Fibroblast of mammary gland (primary cell): ENCODE results near the gene PACRG.

Experiments used
- DNase-seq: peaks from one replicate; pipeline ENCODE4 v3.0.0-alpha.2; 2010; ENCODE audit warnings: low read depth
- H3K4me3 ChIP-seq: 2 replicates; pipeline ENCODE4 v1.5.1; 2011; ENCODE audit warnings: low read depth, mild to moderate bottlenecking, low read length, moderate library complexity; ENCODE audit not compliant: control insufficient read depth
- TF ChIP-seq, protein P1 (sequence below): conservative IDR thresholded peaks from 2 replicates; pipeline ENCODE4 v1.5.1; 2011; ENCODE audit warnings: low read depth, low read length, inconsistent platforms; ENCODE audit not compliant: control insufficient read depth, insufficient read depth

Gene PACRG

DNA sequence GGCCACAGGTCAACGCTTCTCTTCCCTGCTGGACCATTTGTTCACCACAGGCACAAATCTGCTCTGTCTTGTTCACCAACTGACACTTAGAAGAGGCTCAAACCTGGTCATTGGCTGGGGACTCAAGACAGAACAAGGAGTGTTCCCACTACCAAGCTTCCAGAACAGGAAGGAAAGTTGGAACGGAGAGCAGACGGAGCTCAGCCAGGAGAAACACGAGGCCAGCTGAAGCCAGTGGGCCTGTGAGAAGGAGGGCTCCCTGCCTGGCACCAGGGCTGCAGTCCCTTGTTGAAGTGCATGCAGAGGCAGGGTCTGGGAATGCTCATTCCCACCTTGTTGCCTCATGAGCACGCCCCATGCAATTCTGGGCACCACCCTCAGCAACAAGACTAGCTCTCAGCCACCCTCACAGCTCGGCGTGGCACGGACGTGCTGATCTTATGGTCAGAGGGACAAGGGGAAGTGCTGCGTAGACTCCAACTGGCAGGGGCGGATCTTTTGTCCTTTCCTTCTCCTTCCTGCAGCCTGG, 450.2 kb downstream of the PACRG start:
- DNase-seq, result no peak
- TF ChIP-seq, protein P1, sequence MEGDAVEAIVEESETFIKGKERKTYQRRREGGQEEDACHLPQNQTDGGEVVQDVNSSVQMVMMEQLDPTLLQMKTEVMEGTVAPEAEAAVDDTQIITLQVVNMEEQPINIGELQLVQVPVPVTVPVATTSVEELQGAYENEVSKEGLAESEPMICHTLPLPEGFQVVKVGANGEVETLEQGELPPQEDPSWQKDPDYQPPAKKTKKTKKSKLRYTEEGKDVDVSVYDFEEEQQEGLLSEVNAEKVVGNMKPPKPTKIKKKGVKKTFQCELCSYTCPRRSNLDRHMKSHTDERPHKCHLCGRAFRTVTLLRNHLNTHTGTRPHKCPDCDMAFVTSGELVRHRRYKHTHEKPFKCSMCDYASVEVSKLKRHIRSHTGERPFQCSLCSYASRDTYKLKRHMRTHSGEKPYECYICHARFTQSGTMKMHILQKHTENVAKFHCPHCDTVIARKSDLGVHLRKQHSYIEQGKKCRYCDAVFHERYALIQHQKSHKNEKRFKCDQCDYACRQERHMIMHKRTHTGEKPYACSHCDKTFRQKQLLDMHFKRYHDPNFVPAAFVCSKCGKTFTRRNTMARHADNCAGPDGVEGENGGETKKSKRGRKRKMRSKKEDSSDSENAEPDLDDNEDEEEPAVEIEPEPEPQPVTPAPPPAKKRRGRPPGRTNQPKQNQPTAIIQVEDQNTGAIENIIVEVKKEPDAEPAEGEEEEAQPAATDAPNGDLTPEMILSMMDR, result no peak
- no peak overlapping the region for H3K4me3 ChIP-seq

DNA sequence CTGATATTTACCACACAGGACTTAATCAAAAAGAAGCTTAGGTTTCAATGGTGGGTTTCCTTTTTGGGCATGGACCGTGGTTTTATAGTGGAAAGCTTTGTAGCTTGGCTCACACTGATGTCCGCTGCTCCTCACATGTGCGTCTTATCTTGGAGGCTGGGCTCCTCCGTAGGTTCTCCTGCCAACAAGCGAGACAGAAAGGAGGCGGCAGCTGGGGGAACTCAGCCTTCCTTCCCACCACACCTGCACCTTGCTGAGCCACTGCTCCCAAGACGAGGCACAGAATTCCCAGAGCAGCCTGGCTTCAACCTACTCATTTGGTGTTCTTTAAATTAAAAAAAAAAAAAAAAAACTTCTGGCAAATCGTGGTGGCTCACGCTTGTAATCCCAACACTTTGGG, 451.3 kb downstream of the PACRG start:
- DNase-seq, result no peak
- H3K4me3 ChIP-seq, result no peak overlapping the region
- TF ChIP-seq, protein P1, result no peak

DNA sequence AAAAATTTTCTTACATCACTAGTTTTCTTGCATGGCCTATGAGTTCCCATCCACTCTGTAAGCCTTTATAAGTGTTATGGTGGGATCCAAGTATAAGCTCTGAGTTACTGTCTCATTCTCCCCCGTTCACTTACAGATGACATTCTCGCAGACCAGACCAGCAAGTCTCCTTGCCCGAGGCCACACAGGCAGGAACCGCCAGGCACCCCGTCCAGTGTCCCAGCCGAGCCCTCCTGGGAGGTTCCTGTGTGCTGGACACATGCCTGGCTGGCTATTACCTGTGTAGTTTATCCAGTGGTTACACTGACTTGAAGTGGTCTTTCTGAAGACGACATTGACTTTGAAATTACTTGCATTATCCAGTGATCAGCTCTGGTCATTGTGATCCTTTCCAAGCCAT, 451.9 kb downstream of the PACRG start:
- no peak overlapping the region for H3K4me3 ChIP-seq
- TF ChIP-seq, protein P1, result no peak
- no peak for DNase-seq

DNA sequence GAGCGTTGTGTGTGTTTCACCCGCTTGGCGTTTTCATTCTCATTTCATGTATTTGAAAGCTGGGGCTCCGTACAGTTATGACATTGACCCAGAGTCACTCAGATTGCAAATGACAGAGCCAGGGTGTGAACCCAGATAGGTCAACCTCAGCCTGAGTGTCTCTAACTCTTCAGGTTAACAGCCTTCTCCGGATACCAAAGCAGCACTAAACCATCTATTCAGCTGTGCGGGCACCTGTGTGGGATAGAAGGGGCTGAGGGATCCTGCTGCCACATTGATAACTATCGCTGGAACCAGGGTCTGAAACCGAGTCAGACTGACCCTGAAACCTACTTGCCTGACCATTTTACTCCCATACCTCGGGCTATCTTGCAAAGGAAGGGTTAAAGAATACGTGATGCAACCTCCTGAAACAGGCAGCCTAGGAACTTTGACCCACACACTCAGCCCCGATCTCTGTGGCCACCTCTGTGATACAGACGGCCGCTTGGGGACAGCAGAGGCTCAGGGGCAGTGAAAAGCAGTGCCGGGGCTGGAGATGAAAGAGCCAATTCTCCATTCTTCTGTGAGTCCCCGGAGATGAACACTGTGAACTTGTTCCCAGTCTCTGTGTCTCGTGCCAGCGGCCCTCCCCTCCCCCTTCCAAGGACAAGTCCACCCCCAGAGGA, 453.2 kb downstream of the PACRG start:
- peak; percentile 65 for DNase-seq
- peak overlapping the region; percentile 11 for H3K4me3 ChIP-seq
- TF ChIP-seq, protein P1, result peak; percentile 64

DNA sequence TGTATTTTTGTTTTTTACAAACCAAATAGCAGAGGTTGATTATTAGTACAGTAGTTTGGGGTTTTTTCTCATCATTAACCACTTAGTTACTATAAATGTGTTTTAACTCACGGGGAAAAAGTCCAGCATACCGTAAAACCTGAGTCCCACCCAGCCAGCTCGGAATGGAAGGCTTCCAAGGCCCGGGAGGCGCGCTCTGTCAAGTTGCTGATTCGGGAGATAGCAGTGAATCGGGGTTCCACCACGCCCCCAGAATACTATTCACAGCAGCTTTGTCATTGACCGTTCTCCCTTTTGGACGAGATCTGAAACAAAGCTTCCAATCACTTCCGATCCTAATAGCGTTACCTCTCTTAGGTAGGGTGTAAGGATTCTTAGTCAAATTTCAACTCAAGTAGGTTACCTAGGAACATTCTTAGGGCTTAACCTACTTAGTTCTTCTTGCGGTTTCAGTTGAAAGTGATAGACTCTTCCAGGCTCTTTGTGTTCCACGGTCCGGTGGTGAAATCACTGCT, 453.9 kb downstream of the PACRG start:
- peak overlapping the region; percentile 11 for H3K4me3 ChIP-seq
- no peak for DNase-seq
- TF ChIP-seq, protein P1, result no peak

DNA sequence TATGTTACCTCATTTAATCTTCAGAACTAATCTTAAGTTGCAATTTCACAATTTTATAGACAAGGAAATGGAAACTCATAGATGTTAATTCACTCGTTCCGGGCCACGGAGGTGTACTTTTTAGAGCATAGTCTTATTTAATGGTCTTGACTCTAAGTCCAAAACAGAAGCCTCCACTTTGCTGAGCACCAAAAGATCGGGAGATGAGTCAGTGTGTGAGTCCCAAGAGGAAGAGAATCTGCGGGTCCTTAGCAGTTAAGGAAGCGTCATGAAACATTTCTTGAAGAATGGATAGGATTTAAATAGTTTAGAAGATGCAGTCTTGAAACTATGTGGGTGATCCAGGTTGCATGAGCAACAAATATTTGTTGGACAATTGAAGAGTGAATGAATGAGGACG, 454.9 kb downstream of the PACRG start:
- no peak overlapping the region for H3K4me3 ChIP-seq
- DNase-seq, result no peak
- TF ChIP-seq, protein P1, result no peak

DNA sequence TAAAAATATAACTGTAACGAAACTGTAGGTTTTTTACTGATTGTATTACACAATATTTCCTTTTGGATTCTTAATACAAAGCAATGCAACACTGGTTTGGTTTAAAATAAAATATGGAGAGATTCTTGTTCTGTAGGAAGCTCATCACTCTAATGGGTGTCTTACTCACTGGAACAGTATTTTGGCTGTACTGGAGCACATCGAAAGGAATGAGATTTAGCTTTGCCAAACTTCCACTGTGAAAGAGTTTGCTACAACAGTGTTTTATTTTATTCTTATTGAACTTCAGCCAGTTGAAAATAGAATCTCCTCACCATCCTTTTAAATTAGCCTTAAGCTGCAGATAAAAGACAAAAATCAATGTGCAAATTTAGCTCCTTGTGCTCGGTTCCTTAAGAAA, 456.0 kb downstream of the PACRG start:
- TF ChIP-seq, protein P1, result no peak
- peak; percentile 55 for DNase-seq
- H3K4me3 ChIP-seq, result no peak overlapping the region
